Osteocyte (in vitro differentiated cells): ENCODE results near the gene NABP1. TPM values are rescaled to one million over a fixed set of nuclear protein-coding genes. Genes with fewer than 3 reads are reported as not detected.

ENCODE experiments used
- DNase-seq: peaks from one replicate; pipeline ENCODE4 v3.0.0; 2021; ENCODE audit warnings: mixed read lengths; ENCODE audit not compliant: unreplicated experiment; ENCODE audit errors: extremely low spot score
- H3K27ac Mint-ChIP-seq: one replicate; pipeline ENCODE4 v1.8.0; 2021; ENCODE audit warnings: mild to moderate bottlenecking, mixed read lengths; ENCODE audit not compliant: unreplicated experiment
- H3K27me3 Mint-ChIP-seq: one replicate; pipeline ENCODE4 v1.8.0; 2021; ENCODE audit warnings: mixed read lengths; ENCODE audit not compliant: unreplicated experiment
- H3K36me3 Mint-ChIP-seq: one replicate; pipeline ENCODE4 v1.8.0; 2021; ENCODE audit warnings: mixed read lengths; ENCODE audit not compliant: unreplicated experiment
- H3K4me1 Mint-ChIP-seq: one replicate; pipeline ENCODE4 v1.8.0; 2021; ENCODE audit warnings: mixed read lengths; ENCODE audit not compliant: unreplicated experiment
- H3K4me3 Mint-ChIP-seq: one replicate; pipeline ENCODE4 v1.8.0; 2021; ENCODE audit warnings: mild to moderate bottlenecking, moderate library complexity, mixed read lengths; ENCODE audit not compliant: unreplicated experiment
- H3K9me3 Mint-ChIP-seq: one replicate; pipeline ENCODE4 v1.8.0; 2021; ENCODE audit warnings: mixed read lengths; ENCODE audit not compliant: unreplicated experiment
- CTCF ChIP-seq: fragments of 200-600 bp; sonication (generic); IDR thresholded peaks from 2 replicates; pipeline ENCODE4 v1.5.0; 2021; ENCODE audit warnings: antibody characterized with exemption, mild to moderate bottlenecking, moderate library complexity
- total RNA-seq: library from RNA; stranded (reverse); gene quantifications from 2 replicates; pipeline ENCODE4 v1.2.1, GENCODE V29; 2021

Gene NABP1
- total RNA-seq, 1 donor from 2014 or later: 12.2 TPM

GRCh38 chr2:191649519-191649918, 28.4 kb upstream of the NABP1 start:
- Mint-ChIP-seq H3K27ac (no peak overlapping the region), H3K9me3 (no peaks in the 10 kb centered on the region), H3K4me3 (no peak overlapping the region), H3K36me3 (no peaks in the 10 kb centered on the region), H3K27me3 (no peaks in the 10 kb centered on the region), H3K4me1 (no peaks in the 10 kb centered on the region)
- no peak for DNase-seq
- no peak for TF ChIP-seq CTCF

GRCh38 chr2:191650896-191651773, 26.8 kb upstream of the NABP1 start:
- Mint-ChIP-seq H3K27me3 (no peaks in the 10 kb centered on the region), H3K9me3 (no peaks in the 10 kb centered on the region), H3K4me1 (no peaks in the 10 kb centered on the region), H3K27ac (no peak overlapping the region), H3K4me3 (no peak overlapping the region), H3K36me3 (no peaks in the 10 kb centered on the region)
- no peak for TF ChIP-seq CTCF
- no peak for DNase-seq

- H3K27ac Mint-ChIP-seq: no peak overlapping the region
- no peaks in the 10 kb centered on the region for H3K27me3 Mint-ChIP-seq
- H3K4me3 Mint-ChIP-seq: no peak overlapping the region
Measured at GRCh38 chr2:191653667-191654391, 24.1 kb upstream of the NABP1 start.

GRCh38 chr2:191656391-191656790, 21.5 kb upstream of the NABP1 start:
- Mint-ChIP-seq H3K27ac (no peak overlapping the region), H3K9me3 (no peaks in the 10 kb centered on the region), H3K4me3 (no peak overlapping the region), H3K27me3 (no peaks in the 10 kb centered on the region), H3K36me3 (no peaks in the 10 kb centered on the region), H3K4me1 (peaks cover 10% of the 10 kb centered on the region)
- TF ChIP-seq CTCF: no peak
- DNase-seq: no peak

More at GRCh38 chr2:191653667-191654391, 24.1 kb upstream of the NABP1 start:
- TF ChIP-seq CTCF: no peak
- Mint-ChIP-seq H3K9me3 (no peaks in the 10 kb centered on the region), H3K36me3 (no peaks in the 10 kb centered on the region), H3K4me1 (peaks cover 3% of the 10 kb centered on the region)
- DNase-seq: no peak

GRCh38 chr2:191656792-191657191, 21.1 kb upstream of the NABP1 start:
- Mint-ChIP-seq H3K27me3 (no peaks in the 10 kb centered on the region), H3K27ac (no peak overlapping the region), H3K36me3 (no peaks in the 10 kb centered on the region), H3K9me3 (no peaks in the 10 kb centered on the region), H3K4me3 (no peak overlapping the region), H3K4me1 (peaks cover 10% of the 10 kb centered on the region)
- TF ChIP-seq CTCF: no peak
- no peak for DNase-seq
